ENCODE results near the gene TAS2R40. TPM values are rescaled to one million over a fixed set of nuclear protein-coding genes. Genes with fewer than 3 reads are reported as not detected.

Gene TAS2R40
- polyA plus RNA-seq, 3 donors = 0.54 TPM; not detected in 2

DNA sequence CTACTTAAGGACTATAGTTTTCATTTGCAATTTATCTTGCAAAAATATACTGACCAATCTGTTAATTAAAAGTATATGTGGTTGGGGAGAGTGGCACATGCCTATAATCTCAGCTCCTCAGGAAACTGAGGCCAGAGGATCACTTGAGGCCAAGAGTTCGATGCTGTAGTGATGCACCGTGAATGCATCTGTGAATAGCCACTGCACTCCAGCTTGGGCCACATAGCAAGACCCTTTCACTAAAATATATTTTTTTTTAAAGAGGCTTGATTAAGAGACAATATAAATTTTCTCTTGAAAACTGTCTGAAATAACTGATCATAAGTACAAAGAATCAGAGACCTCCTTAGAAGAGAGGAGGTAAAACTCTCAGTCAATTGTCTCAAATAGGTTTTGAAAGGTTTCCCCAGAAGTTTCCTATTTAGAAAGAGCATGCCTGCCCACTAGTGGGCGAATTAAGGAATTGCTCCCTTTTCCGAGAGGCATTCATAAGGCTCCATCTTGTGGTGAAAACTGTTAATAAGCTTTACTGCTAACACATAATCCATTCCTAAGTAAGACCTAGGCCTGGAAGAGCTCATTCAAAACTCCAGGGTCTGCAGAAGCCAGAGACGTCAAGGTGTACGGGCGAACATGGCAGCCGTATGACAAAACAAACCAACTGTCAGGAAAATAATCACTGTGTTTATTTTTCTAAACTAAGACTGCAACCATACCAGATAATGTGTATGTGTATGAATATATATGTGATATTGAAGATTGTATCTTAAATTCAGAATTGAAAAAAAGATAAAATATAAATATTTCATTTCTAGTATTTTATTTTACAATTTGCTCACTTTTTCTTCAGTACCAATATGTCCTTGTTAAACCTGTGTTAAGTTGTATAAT lies 6.8 kb upstream of the TAS2R40 start:
- Mint-ChIP-seq H3K4me3 (no peak overlapping the region), H3K36me3 (peaks cover 0 to 3% of the 10 kb centered on the region in 2 donors), H3K27ac (no peak overlapping the region), H3K27me3 (ENCODE audit: low read depth in 3 of 3) (peaks cover 0 to 3% (median 2%) of the 10 kb centered on the region in 3 donors), H3K4me1 (peaks cover 19% of the 10 kb centered on the region), H3K9me3 (peaks cover 4 to 14% (median 10%) of the 10 kb centered on the region in 7 donors)
- WGBS (ENCODE audit: insufficient coverage) = no CpG with 5 or more reads among the region's 8 CpGs
- Histone ChIP-seq H3K4me1 (ENCODE audit: control insufficient read depth in 1 of 2, insufficient read depth in 2 of 2, low read length in 2 of 2) (peaks cover under 1 to 2% of the 10 kb centered on the region in 2 donors), H3K27ac (ENCODE audit: low read depth in 1 of 2, low read length in 2 of 2) (no peak overlapping the region), H3K4me2 (replicated peaks; ENCODE audit: extremely low read depth, low read length, poor library complexity, severe bottlenecking) (no peak overlapping the region), H4K20me1 (ENCODE audit: insufficient read depth, low read length) (no peaks in the 10 kb centered on the region), H3K79me2 (ENCODE audit: insufficient read depth, low read length) (no peaks in the 10 kb centered on the region), H3K27me3 (ENCODE audit: control insufficient read depth in 2 of 2, insufficient read depth in 2 of 2, low read length in 2 of 2) (no peaks in the 10 kb centered on the region), H3K9me3 (replicated peaks in 1 of 2; ENCODE audit: control insufficient read depth in 1 of 2, insufficient read depth in 1 of 2, low read length in 2 of 2) (no peaks in the 10 kb centered on the region), H3K4me3 (replicated peaks in 1 of 3; ENCODE audit: low read depth in 2 of 3, low read length in 3 of 3) (no peak overlapping the region), H2AFZ (ENCODE audit: insufficient read depth, low read depth, low read length, poor library complexity, severe bottlenecking) (no peak overlapping the region), H3K9ac (ENCODE audit: insufficient read depth, low read length, poor library complexity, severe bottlenecking) (no peak overlapping the region), H3K36me3 (replicated peaks in 1 of 2; ENCODE audit: control insufficient read depth in 1 of 2, insufficient read depth in 2 of 2, low read length in 2 of 2) (no peaks in the 10 kb centered on the region)
- TF ChIP-seq, protein P1, sequence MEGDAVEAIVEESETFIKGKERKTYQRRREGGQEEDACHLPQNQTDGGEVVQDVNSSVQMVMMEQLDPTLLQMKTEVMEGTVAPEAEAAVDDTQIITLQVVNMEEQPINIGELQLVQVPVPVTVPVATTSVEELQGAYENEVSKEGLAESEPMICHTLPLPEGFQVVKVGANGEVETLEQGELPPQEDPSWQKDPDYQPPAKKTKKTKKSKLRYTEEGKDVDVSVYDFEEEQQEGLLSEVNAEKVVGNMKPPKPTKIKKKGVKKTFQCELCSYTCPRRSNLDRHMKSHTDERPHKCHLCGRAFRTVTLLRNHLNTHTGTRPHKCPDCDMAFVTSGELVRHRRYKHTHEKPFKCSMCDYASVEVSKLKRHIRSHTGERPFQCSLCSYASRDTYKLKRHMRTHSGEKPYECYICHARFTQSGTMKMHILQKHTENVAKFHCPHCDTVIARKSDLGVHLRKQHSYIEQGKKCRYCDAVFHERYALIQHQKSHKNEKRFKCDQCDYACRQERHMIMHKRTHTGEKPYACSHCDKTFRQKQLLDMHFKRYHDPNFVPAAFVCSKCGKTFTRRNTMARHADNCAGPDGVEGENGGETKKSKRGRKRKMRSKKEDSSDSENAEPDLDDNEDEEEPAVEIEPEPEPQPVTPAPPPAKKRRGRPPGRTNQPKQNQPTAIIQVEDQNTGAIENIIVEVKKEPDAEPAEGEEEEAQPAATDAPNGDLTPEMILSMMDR (IDR thresholded peaks at IDR 0.05) = peak; percentile 100
- intact Hi-C loops (cut with micrococcal nuclease) = loop anchor here in 1 of 2 donors (2.0 to 5.0 kb wide), 2 partner anchors 206 to 363 kb away; no protein-coding TSS in a partner anchor
- DNase-seq = peak; percentile 77 to 93 (median 81)

DNA sequence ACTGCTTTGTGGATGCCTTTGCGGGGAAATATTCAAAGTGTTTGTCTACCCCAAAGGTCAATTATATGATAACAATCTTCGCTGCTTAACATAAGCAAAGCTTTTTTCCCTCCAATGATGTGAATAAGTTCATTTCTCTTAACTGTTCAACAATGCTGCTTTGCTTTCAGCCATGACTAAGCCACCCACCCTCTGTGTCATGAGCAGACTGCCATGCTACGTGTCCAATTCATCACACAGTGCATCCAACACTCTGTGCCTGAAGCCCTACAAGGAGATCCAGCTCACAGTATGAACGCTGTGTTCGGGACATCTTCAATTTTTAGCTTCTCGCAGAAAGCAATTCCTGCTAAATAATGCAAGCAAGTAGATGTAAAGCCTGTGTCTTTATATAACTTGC lies 5.7 kb upstream of the TAS2R40 start:
- Mint-ChIP-seq H3K4me3 (no peak overlapping the region), H3K9me3 (peaks cover 4 to 12% (median 10%) of the 10 kb centered on the region in 7 donors), H3K4me1 (peaks cover 19% of the 10 kb centered on the region), H3K27me3 (ENCODE audit: low read depth in 3 of 3) (peaks cover 0 to 3% (median 2%) of the 10 kb centered on the region in 3 donors), H3K27ac (peak overlapping the region in 1 of 7 donors; percentile 73), H3K36me3 (peaks cover 0 to 3% of the 10 kb centered on the region in 2 donors)
- no peak overlapping the region for H3K9ac ChIP-seq (ENCODE audit: insufficient read depth, low read length, poor library complexity, severe bottlenecking)
- TF ChIP-seq, protein P1 (IDR thresholded peaks at IDR 0.05) = no peak
- no peak overlapping the region for H3K4me3 ChIP-seq (replicated peaks in 1 of 3; ENCODE audit: low read depth in 2 of 3, low read length in 3 of 3)
- no peaks in the 10 kb centered on the region for H3K27me3 ChIP-seq (ENCODE audit: control insufficient read depth in 2 of 2, insufficient read depth in 2 of 2, low read length in 2 of 2)
- H4K20me1 ChIP-seq (ENCODE audit: insufficient read depth, low read length) = no peaks in the 10 kb centered on the region
- no peak overlapping the region for H2AFZ ChIP-seq (ENCODE audit: insufficient read depth, low read depth, low read length, poor library complexity, severe bottlenecking)
- H3K27ac ChIP-seq (ENCODE audit: low read depth in 1 of 2, low read length in 2 of 2) = no peak overlapping the region
- WGBS (ENCODE audit: insufficient coverage) = 100% methylated on average over 5 of the region's 6 CpGs
- no peaks in the 10 kb centered on the region for H3K9me3 ChIP-seq (replicated peaks in 1 of 2; ENCODE audit: control insufficient read depth in 1 of 2, insufficient read depth in 1 of 2, low read length in 2 of 2)
- no peaks in the 10 kb centered on the region for H3K79me2 ChIP-seq (ENCODE audit: insufficient read depth, low read length)
- intact Hi-C loops (cut with micrococcal nuclease) = loop anchor here in 1 of 2 donors (5.0 kb wide), 1 partner anchor 364 kb away; no protein-coding TSS in a partner anchor
- DNase-seq = no peak
- H3K36me3 ChIP-seq (replicated peaks in 1 of 2; ENCODE audit: control insufficient read depth in 1 of 2, insufficient read depth in 2 of 2, low read length in 2 of 2) = no peaks in the 10 kb centered on the region
- H3K4me1 ChIP-seq (ENCODE audit: control insufficient read depth in 1 of 2, insufficient read depth in 2 of 2, low read length in 2 of 2) = peaks cover 0 to 3% of the 10 kb centered on the region in 2 donors
- no peak overlapping the region for H3K4me2 ChIP-seq (replicated peaks; ENCODE audit: extremely low read depth, low read length, poor library complexity, severe bottlenecking)

Data from CD14-positive monocyte (primary cell).